Left lung (tissue), 10 donors: ENCODE data around the gene LBH. TPM values are rescaled to one million over a fixed set of nuclear protein-coding genes. Genes with fewer than 3 reads are reported as not detected.

Experiments
- ATAC-seq: fragments of 200-7000 bp; cut with Tn5 transposase; one replicate; pipeline ENCODE4 v1.9.1; 2020; ENCODE audit warnings: moderate library complexity
- DNase-seq, 4 donors: peaks; one replicate each; pipeline ENCODE4 v3.0.0-alpha.2; 2013 to 2020
- H3K27ac ChIP-seq, 2 donors: fragments of 200-600 bp; sonication (generic) in 1 of 2; one replicate each; pipeline versions ENCODE4 v1.5.0 to v1.8.0; 2020 to 2021
- H3K27me3 ChIP-seq, 2 donors: fragments of 200-600 bp; sonication (generic) in 1 of 2; one replicate each; pipeline versions ENCODE4 v1.5.0 to v1.8.0; 2020 to 2021
- H3K36me3 ChIP-seq, 2 donors: fragments of 200-600 bp; sonication (generic) in 1 of 2; one replicate each; pipeline versions ENCODE4 v1.5.0 to v1.8.0; 2020 to 2021
- H3K4me1 ChIP-seq, 2 donors: fragments of 200-600 bp; one replicate each; pipeline ENCODE4 v1.8.0; 2021
- H3K4me3 ChIP-seq, 2 donors: fragments of 200-600 bp; sonication (generic) in 1 of 2; one replicate each; pipeline versions ENCODE4 v1.5.0 to v1.8.0; 2020 to 2021; ENCODE audit warnings: mild to moderate bottlenecking in 1 of 2
- H3K9me3 ChIP-seq, 2 donors: fragments of 200-600 bp; sonication (generic) in 1 of 2; one replicate each; pipeline versions ENCODE4 v1.5.0 to v1.8.0; 2020 to 2021
- CTCF ChIP-seq, 2 donors: fragments of 200-600 bp; sonication (generic) in 1 of 2; IDR thresholded peaks; one replicate each; pipeline versions ENCODE4 v1.5.0 to v1.8.0; 2021; ENCODE audit warnings: antibody characterized with exemption in 2 of 2
- intact Hi-C, 2 donors: fragments of 100-400 bp; cut with DNase I; formaldehyde crosslinking; loops; one replicate each; pipeline versions ENCODE4 v1.11.2 to v1.14.2; 2022
- polyA plus RNA-seq, 6 donors: library from polyadenylated mRNA; unstranded; fragments of 120-200 nt; gene quantifications; one replicate each; pipeline ENCODE4 v1.2.1, GENCODE V29; 2013; ENCODE audit not compliant: insufficient read length in 6 of 6
- total RNA-seq, 2 donors: library from RNA; stranded (reverse); fragmentation: NEBNext Ultra II Directional; extraction: Animal tissue kit (Norgen Biotek cat#: 25700); gene quantifications; one replicate each; pipeline ENCODE4 v1.2.1, GENCODE V29; 2021
- donor health status: DM: no; HTN: yes; CAD: no.
- donor health status: DM: no; HTN: no; CAD: no.

The LBH gene
- total and polyA plus RNA-seq, 8 donors = 93.6 to 256 (median 124) TPM

- no peaks in the 10 kb centered on the region for H3K27me3 ChIP-seq
- H3K4me3 ChIP-seq = no peak overlapping the region
- H3K9me3 ChIP-seq = no peaks in the 10 kb centered on the region
- intact Hi-C loops = no loop called here
- no peak overlapping the region for H3K27ac ChIP-seq
- TF ChIP-seq CTCF (IDR thresholded peaks at IDR 0.05) = no peak
- ATAC-seq (no peak), DNase-seq (no peak)
- H3K4me1 ChIP-seq = no peaks in the 10 kb centered on the region
- H3K36me3 ChIP-seq = no peaks in the 10 kb centered on the region
Measured at GRCh38 chr2:30190637-30191036, 40.7 kb upstream of the LBH start.

GRCh38 chr2:30191107-30191506 is 40.2 kb upstream of the LBH start:
- TF ChIP-seq CTCF (IDR thresholded peaks at IDR 0.05) = no peak
- Histone ChIP-seq H3K4me1 (no peaks in the 10 kb centered on the region), H3K9me3 (no peaks in the 10 kb centered on the region), H3K27me3 (no peaks in the 10 kb centered on the region), H3K36me3 (no peaks in the 10 kb centered on the region), H3K4me3 (no peak overlapping the region), H3K27ac (no peak overlapping the region)
- no peak for ATAC-seq
- intact Hi-C loops = no loop called here
- DNase-seq = no peak

- Histone ChIP-seq H3K9me3 (no peaks in the 10 kb centered on the region), H3K27me3 (no peaks in the 10 kb centered on the region), H3K27ac (no peak overlapping the region), H3K36me3 (no peaks in the 10 kb centered on the region), H3K4me1 (no peaks in the 10 kb centered on the region), H3K4me3 (no peak overlapping the region)
- TF ChIP-seq CTCF (IDR thresholded peaks at IDR 0.05) = no peak
- ATAC-seq (no peak), DNase-seq (no peak)
- intact Hi-C loops = no loop called here
Measured at GRCh38 chr2:30191819-30192271, 39.5 kb upstream of the LBH start.

GRCh38 chr2:30192314-30192713 is 39.0 kb upstream of the LBH start:
- Histone ChIP-seq H3K9me3 (no peaks in the 10 kb centered on the region), H3K36me3 (no peaks in the 10 kb centered on the region), H3K27me3 (no peaks in the 10 kb centered on the region), H3K27ac (no peak overlapping the region), H3K4me3 (no peak overlapping the region), H3K4me1 (no peaks in the 10 kb centered on the region)
- ATAC-seq (no peak), DNase-seq (no peak)
- intact Hi-C loops = no loop called here
- TF ChIP-seq CTCF (IDR thresholded peaks at IDR 0.05) = no peak

- TF ChIP-seq CTCF (IDR thresholded peaks at IDR 0.05) = no peak
Measured at GRCh38 chr2:30193104-30193681, 38.1 kb upstream of the LBH start.

More at GRCh38 chr2:30193104-30193681, 38.1 kb upstream of the LBH start:
- ATAC-seq = no peak
- H3K27me3 ChIP-seq = no peaks in the 10 kb centered on the region
- H3K4me1 ChIP-seq = no peaks in the 10 kb centered on the region
- intact Hi-C loops = no loop called here
- no peaks in the 10 kb centered on the region for H3K9me3 ChIP-seq
- H3K4me3 ChIP-seq = no peak overlapping the region
- H3K27ac ChIP-seq = no peak overlapping the region
- DNase-seq = no peak
- H3K36me3 ChIP-seq = no peaks in the 10 kb centered on the region
